PC-3 (cell line): ENCODE data around the gene TMUB1. TPM values are rescaled to one million over a fixed set of nuclear protein-coding genes. Genes with fewer than 3 reads are reported as not detected.

Source experiments
- ATAC-seq: fragments of 200-7000 bp; cut with Tn5 transposase; 2 replicates; pipeline ENCODE4 v1.9.1; 2020; ENCODE audit warnings: mild to moderate bottlenecking, moderate library complexity
- BruUV-seq: library from RNA; stranded (reverse); fragments of 400-500 nt; replicated peaks from 2 replicates; lab custom pipeline; 2021; lab: Mats Ljungman, UMichigan
- CTCF ChIA-PET: fragments of 300-600 bp; sonication (Branson Sonifier 250); formaldehyde crosslinking; loops from one replicate; lab custom pipeline; 2022; ENCODE audit warnings: antibody characterized with exemption; lab: Charles Lee
- POLR2A ChIA-PET: fragments of 300-600 bp; sonication (Branson Sonifier 250); formaldehyde crosslinking; loops from one replicate; lab custom pipeline; 2022; ENCODE audit warnings: antibody characterized with exemption; ENCODE audit not compliant: unreplicated experiment; lab: Charles Lee
- DNase-seq: peaks from one replicate; pipeline ENCODE4 v3.0.0-alpha.2; 2015
- H2AFZ ChIP-seq: fragments of 300-600 bp; sonication (generic); 2 replicates; pipeline ENCODE4 v1.6.0; 2016; ENCODE audit warnings: antibody characterized with exemption, low read length
- H3F3A ChIP-seq: fragments of 300-600 bp; sonication (generic); one replicate; pipeline ENCODE4 v1.6.0; 2017; ENCODE audit warnings: antibody characterized with exemption, low read length, control low read depth, mild to moderate bottlenecking; ENCODE audit not compliant: unreplicated experiment
- H3K27ac ChIP-seq: fragments of 300-600 bp; sonication (generic); 2 replicates; pipeline ENCODE4 v1.5.1; 2016; ENCODE audit warnings: mild to moderate bottlenecking, low read length
- H3K27me3 ChIP-seq: fragments of 300-600 bp; sonication (generic); 2 replicates; pipeline ENCODE4 v1.6.1; 2016; ENCODE audit warnings: low read length, mixed read lengths
- H3K36me3 ChIP-seq: fragments of 300-600 bp; sonication (generic); 2 replicates; pipeline ENCODE4 v1.6.1; 2016; ENCODE audit warnings: low read depth, mixed run types, low read length, mixed read lengths
- H3K4me1 ChIP-seq: fragments of 300-600 bp; sonication (generic); 2 replicates; pipeline ENCODE4 v1.5.1; 2016; ENCODE audit warnings: low read length; ENCODE audit not compliant: insufficient read depth
- H3K4me2 ChIP-seq: fragments of 300-600 bp; sonication (generic); 2 replicates; pipeline ENCODE4 v1.6.0; 2016; ENCODE audit warnings: low read length
- H3K4me3 ChIP-seq: fragments of 300-600 bp; sonication (generic); 2 replicates; pipeline ENCODE4 v1.5.1; 2016; ENCODE audit warnings: mild to moderate bottlenecking, low read length, mixed read lengths
- H3K79me2 ChIP-seq: fragments of 300-600 bp; sonication (generic); 2 replicates; pipeline ENCODE4 v1.6.1; 2017; ENCODE audit warnings: low read length, mixed read lengths
- H3K9ac ChIP-seq: fragments of 300-600 bp; sonication (generic); 2 replicates; pipeline ENCODE4 v1.6.0; 2016; ENCODE audit warnings: mild to moderate bottlenecking, low read length
- H3K9me2 ChIP-seq: fragments of 300-600 bp; sonication (generic); replicated peaks from 2 replicates; pipeline ENCODE4 v1.6.1; 2016; ENCODE audit warnings: mixed run types, low read length, mixed read lengths
- H3K9me3 ChIP-seq: fragments of 300-600 bp; sonication (generic); 2 replicates; pipeline ENCODE4 v1.6.1; 2016; ENCODE audit warnings: low read length, mixed read lengths
- H4K20me1 ChIP-seq: fragments of 300-600 bp; sonication (generic); 2 replicates; pipeline ENCODE4 v1.6.1; 2016; ENCODE audit warnings: low read length, mixed read lengths
- CTCF ChIP-seq: fragments of 300-600 bp; sonication (generic); conservative IDR thresholded peaks from 2 replicates; pipeline ENCODE4 v1.5.1; 2017; ENCODE audit warnings: antibody characterized with exemption, low read depth, mild to moderate bottlenecking, low read length
- EZH2 ChIP-seq: fragments of 300-600 bp; sonication (generic); IDR thresholded peaks from one replicate; pipeline ENCODE4 v1.6.1; 2017; ENCODE audit warnings: antibody characterized with exemption, mild to moderate bottlenecking, low read length; ENCODE audit not compliant: unreplicated experiment
- EZH2phosphoT487 ChIP-seq: fragments of 300-600 bp; sonication (generic); IDR thresholded peaks from 2 replicates; pipeline ENCODE4 v1.6.1; 2018; ENCODE audit warnings: mild to moderate bottlenecking, antibody characterized with exemption, low read length, borderline replicate concordance
- intact Hi-C: fragments of 100-400 bp; cut with micrococcal nuclease; formaldehyde crosslinking; loops from 2 replicates; pipeline ENCODE4 v1.9.0; 2023
- total RNA-seq: library from RNA; depleted of rRNA; stranded (reverse); fragments of >200 nt; gene quantifications from 2 replicates; pipeline ENCODE4 v1.2.3, GENCODE V29; 2014

The TMUB1 gene
- total RNA-seq, 1 experiment from 2014 or later, result 52.1 TPM

GRCh38 chr7:151075978-151076426 lies 7.3 kb downstream of the TMUB1 start:
- no peak overlapping the region for H3K27ac ChIP-seq
- ChIA-PET CTCF (no interaction called here), POLR2A (no interaction called here)

GRCh38 chr7:151075662-151075971 lies 7.7 kb downstream of the TMUB1 start:
- H3K4me3 ChIP-seq, result no peak overlapping the region
- BruUV-seq, result TSS peak; percentile 40
- DNase-seq (no peak), ATAC-seq (no peak)
- CTCF ChIA-PET, result no interaction called here
- TF ChIP-seq EZH2 (no peak), CTCF (no peak), EZH2phosphoT487 (no peak)
- H3K9me2 ChIP-seq, result no peaks in the 10 kb centered on the region
- H3K4me2 ChIP-seq, result no peak overlapping the region
- no peak overlapping the region for H3K9ac ChIP-seq
- H3F3A ChIP-seq, result no peaks in the 10 kb centered on the region
- H2AFZ ChIP-seq, result no peak overlapping the region
- H3K4me1 ChIP-seq, result peaks cover 9% of the 10 kb centered on the region
- no peak overlapping the region for H3K27ac ChIP-seq
- no peaks in the 10 kb centered on the region for H3K27me3 ChIP-seq
- no peaks in the 10 kb centered on the region for H4K20me1 ChIP-seq
- POLR2A ChIA-PET, result no interaction called here
- intact Hi-C loops, result loop anchor here (5.0 kb wide), 1 partner anchor 37 kb away; no protein-coding TSS in a partner anchor
- H3K36me3 ChIP-seq, result peaks cover 13% of the 10 kb centered on the region
- H3K79me2 ChIP-seq, result peaks cover 24% of the 10 kb centered on the region
- H3K9me3 ChIP-seq, result no peaks in the 10 kb centered on the region

More at GRCh38 chr7:151075978-151076426, 7.3 kb downstream of the TMUB1 start:
- no peaks in the 10 kb centered on the region for H3K9me3 ChIP-seq
- no peak overlapping the region for H3K4me3 ChIP-seq
- H3K9ac ChIP-seq, result no peak overlapping the region
- H3K79me2 ChIP-seq, result peaks cover 24% of the 10 kb centered on the region
- ATAC-seq (no peak), DNase-seq (no peak)
- H3K4me1 ChIP-seq, result peaks cover 10% of the 10 kb centered on the region
- no peak overlapping the region for H3K4me2 ChIP-seq
- no peak overlapping the region for H2AFZ ChIP-seq
- no peaks in the 10 kb centered on the region for H3K27me3 ChIP-seq
- no TSS peak for BruUV-seq
- no peaks in the 10 kb centered on the region for H4K20me1 ChIP-seq
- H3F3A ChIP-seq, result no peaks in the 10 kb centered on the region
- intact Hi-C loops, result loop anchor here (5.0 kb wide), 1 partner anchor 36 kb away; no protein-coding TSS in a partner anchor
- peaks cover 13% of the 10 kb centered on the region for H3K36me3 ChIP-seq
- no peaks in the 10 kb centered on the region for H3K9me2 ChIP-seq
- no peak for TF ChIP-seq CTCF
- no peak for TF ChIP-seq EZH2phosphoT487
- no peak for TF ChIP-seq EZH2

DNA sequence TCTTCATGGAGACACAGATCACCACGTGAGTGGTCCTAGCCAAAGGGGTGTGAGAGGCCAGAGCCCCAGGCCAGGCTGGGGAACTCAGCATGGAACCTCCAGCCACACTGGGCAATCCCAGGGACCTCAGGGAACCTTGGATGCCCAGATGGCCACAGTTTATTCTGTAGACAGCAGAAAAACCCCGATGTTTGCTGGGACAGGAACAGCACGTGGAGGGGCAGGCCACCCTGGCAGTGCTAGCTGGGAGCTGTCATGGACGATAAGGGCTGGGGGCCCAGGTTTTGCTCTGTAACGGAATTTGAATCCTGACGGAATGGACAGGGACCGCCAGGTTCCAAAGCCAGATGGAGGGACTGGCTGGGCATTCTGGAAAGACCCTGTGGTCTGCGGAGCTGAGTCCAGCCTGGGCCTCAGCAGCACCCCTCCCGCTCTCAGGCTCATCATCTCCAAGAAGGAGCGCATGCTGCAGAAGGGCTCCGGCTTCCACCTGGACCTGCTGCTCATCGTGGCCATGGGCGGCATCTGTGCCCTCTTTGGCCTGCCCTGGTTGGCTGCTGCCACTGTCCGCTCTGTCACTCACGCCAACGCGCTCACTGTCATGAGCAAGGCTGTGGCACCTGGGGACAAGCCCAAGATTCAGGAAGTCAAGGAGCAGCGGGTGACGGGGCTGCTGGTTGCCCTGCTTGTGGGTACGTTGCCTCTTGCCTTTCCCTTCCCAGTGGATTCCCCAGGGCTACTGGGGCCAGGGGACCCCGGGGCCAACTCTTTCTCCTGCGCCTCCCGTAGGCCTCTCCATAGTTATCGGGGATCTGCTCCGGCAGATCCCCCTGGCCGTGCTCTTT lies 8.3 kb downstream of the TMUB1 start:
- Histone ChIP-seq H3K36me3 (peaks cover 13% of the 10 kb centered on the region), H3K9me2 (no peaks in the 10 kb centered on the region), H3K4me2 (no peak overlapping the region), H3F3A (no peaks in the 10 kb centered on the region), H3K9me3 (no peaks in the 10 kb centered on the region), H4K20me1 (no peaks in the 10 kb centered on the region), H3K4me3 (no peak overlapping the region), H3K9ac (no peak overlapping the region), H3K27me3 (no peaks in the 10 kb centered on the region), H2AFZ (no peak overlapping the region), H3K27ac (no peak overlapping the region), H3K4me1 (peaks cover 9% of the 10 kb centered on the region), H3K79me2 (peaks cover 19% of the 10 kb centered on the region)
- BruUV-seq, result no TSS peak
- no peak for DNase-seq
- no peak for ATAC-seq
- no peak for TF ChIP-seq CTCF
- TF ChIP-seq EZH2phosphoT487, result no peak
- TF ChIP-seq EZH2, result no peak
- POLR2A ChIA-PET, result no interaction called here
- CTCF ChIA-PET, result no interaction called here
- intact Hi-C loops, result loop anchor here (5.0 kb wide), 1 partner anchor 37 kb away; no protein-coding TSS in a partner anchor
